Cardiac fibroblast (primary cell): Measurements from ENCODE around the gene MTMR4.

Experiments
- DNase-seq, 2 donors: peaks; one replicate each; pipeline versions ENCODE4 v3.0.0 to v3.0.0-alpha.2; 2010; ENCODE audit warnings: low read depth in 2 of 2
- H3K4me3 ChIP-seq, 2 donors: replicated peaks in 1 of 2; 1 replicate in 1 of 2; 2 replicates in 1 of 2; pipeline ENCODE4 v1.5.1; 2011; ENCODE audit warnings: low read depth in 2 of 2, low read length in 2 of 2, mild to moderate bottlenecking in 2 of 2, moderate library complexity in 1 of 2
- CTCF ChIP-seq: IDR thresholded peaks from one replicate; pipeline ENCODE4 v1.5.1; 2011; ENCODE audit warnings: low read depth, mild to moderate bottlenecking, low read length, inconsistent platforms

Gene MTMR4

GRCh38 chr17:58468944-58469343 is 45.5 kb downstream of the MTMR4 start:
- H3K4me3 ChIP-seq: no peak overlapping the region
- TF ChIP-seq CTCF: no peak
- no peak for DNase-seq

GRCh38 chr17:58455491-58455890 is 58.9 kb downstream of the MTMR4 start:
- no peak overlapping the region for H3K4me3 ChIP-seq

DNA sequence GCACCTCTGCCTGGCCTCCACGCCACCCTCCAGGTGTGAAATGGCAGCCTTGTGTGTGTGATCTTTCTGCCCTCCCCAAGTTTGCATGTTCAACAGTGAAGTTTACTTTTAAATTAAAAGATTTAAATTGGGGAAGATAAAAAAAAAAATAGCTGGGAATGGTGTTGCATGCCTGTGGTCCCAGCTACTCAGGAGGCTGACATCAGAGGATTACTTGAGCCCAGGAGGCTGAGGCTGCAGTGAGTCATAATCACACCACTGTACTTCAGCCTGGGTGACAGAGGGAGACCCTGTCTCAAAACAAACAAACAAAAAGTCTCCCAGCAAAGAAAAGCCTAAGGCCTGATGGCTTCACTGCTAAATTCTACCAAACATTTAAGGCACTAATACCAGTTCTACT is 61.7 kb downstream of the MTMR4 start:
- TF ChIP-seq CTCF: no peak
- DNase-seq: peak in 1 of 2 donors; percentile 4
- no peak overlapping the region for H3K4me3 ChIP-seq

More at GRCh38 chr17:58455491-58455890, 58.9 kb downstream of the MTMR4 start:
- TF ChIP-seq CTCF: no peak
- no peak for DNase-seq

DNA sequence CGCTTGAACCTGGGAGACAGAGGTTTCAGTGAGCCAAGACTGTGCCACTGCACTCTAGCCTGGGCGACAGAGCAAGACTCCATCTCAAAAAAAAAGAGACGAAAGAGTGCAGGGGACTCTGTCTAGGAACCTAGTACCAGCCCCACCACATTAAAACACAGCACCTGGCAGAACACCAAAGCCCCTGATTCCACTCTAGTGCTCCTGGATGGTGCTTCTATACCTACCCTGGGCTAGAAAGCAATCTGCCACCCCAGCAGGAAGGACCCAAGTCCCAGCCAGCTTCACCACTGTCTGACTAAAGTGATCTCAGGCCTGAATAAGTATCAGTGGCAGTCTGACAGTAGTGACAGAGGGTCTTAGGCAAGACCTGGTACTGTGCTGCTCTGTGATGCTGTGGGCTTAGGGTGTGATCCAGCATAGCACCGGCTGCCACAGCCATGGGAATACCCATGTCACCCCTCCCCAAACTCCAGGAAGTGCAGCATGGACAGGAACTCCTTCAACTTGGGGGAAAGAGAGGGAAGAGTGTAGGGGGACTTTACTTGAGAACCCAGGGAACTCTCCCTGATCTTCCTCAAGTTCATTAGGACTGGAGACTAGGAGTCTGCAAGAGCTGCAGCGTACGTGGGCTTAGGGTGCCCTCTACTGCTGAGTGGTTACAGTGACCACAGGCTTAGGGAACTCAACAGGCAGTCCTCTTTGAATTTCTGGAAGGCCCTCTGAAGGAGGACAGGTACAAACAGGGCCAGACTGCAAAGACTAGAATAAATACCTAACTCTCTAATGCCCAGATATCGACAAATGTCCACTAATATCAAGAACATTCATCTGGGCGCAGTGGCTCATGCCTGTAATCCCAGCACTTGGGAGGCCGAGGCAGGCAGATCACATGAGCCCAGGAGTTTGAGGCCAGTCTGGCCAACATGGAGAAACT is 67.1 kb downstream of the MTMR4 start:
- no peak overlapping the region for H3K4me3 ChIP-seq
- peak; percentile 87 for TF ChIP-seq CTCF

DNA sequence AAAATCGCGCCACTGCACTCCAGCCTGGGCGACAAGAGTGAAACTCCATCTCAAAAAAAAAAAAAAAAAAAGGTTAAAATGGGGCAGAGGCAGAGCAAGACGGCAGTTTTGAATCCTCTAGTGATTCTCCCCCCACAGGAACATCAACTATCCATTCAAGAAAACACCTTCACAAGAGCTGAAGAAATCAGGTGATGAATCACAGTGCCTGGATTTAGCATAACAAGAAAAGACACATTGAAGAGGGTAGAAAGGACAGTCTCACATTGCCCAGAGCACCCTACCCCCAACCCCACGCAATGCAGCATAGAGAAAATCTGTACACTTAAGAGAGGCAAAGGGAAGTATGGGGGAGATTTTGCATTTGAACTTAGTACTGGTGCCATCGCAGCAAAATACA is 68.4 kb downstream of the MTMR4 start:
- no peak for TF ChIP-seq CTCF

More for the DNA sequence above, 67.1 kb downstream of the MTMR4 start:
- DNase-seq: peak; percentile 89 to 91

More for the DNA sequence above, 68.4 kb downstream of the MTMR4 start:
- no peak overlapping the region for H3K4me3 ChIP-seq
- no peak for DNase-seq
